HepG2 (cell line): ENCODE results near the gene C2orf42. TPM values are rescaled to one million over a fixed set of nuclear protein-coding genes. Genes with fewer than 3 reads are reported as not detected.

Experiments
- CREB1 ChIP-seq, 2 experiments: fragments of 450-650 bp in 1 of 2; IDR thresholded peaks; 2 replicates each; pipeline ENCODE4 v1.6.1; 2016 to 2017; ENCODE audit warnings: control low read depth in 1 of 2, mild to moderate bottlenecking in 1 of 2, missing compliant biosample characterization in 1 of 2, missing genetic modification characterization in 1 of 2
- FOXP1 ChIP-seq, 2 experiments: fragments of 450-650 bp in 1 of 2; IDR thresholded peaks; 2 replicates each; pipeline ENCODE4 v1.6.1; 2017 to 2018; ENCODE audit warnings: antibody characterized with exemption in 1 of 2
- FOXP4 ChIP-seq: sonication (generic); formaldehyde crosslinking; IDR thresholded peaks from 2 replicates; pipeline ENCODE4 v1.4.0; 2020; ENCODE audit warnings: missing genetic modification reagents
- HDAC1 ChIP-seq: sonication (generic); formaldehyde crosslinking; IDR thresholded peaks from 2 replicates; pipeline ENCODE4 v1.5.1; 2020; ENCODE audit warnings: mild to moderate bottlenecking, missing genetic modification reagents
- HMGXB3 ChIP-seq: sonication (generic); formaldehyde crosslinking; IDR thresholded peaks from 2 replicates; pipeline ENCODE4 v1.4.0; 2020; ENCODE audit warnings: missing genetic modification reagents, borderline replicate concordance
- HNRNPH1 ChIP-seq: fragments of 200-400 bp; formaldehyde crosslinking; optimal IDR thresholded peaks from 2 replicates; pipeline ENCODE3; 2017; ENCODE audit warnings: mild to moderate bottlenecking, low read depth, low read length
- HOMEZ ChIP-seq: IDR thresholded peaks from 2 replicates; pipeline ENCODE4 v1.6.1; 2016; ENCODE audit warnings: low read depth
- KLF6 ChIP-seq: IDR thresholded peaks from 2 replicates; pipeline ENCODE4 v1.8.0; 2016; ENCODE audit warnings: missing biosample characterization, missing genetic modification reagents
- PPARG ChIP-seq: conservative IDR thresholded peaks from 2 replicates; pipeline ENCODE4 v1.6.1; 2016; ENCODE audit warnings: missing biosample characterization, missing genetic modification reagents
- SAP130 ChIP-seq: IDR thresholded peaks from 2 replicates; pipeline ENCODE4 v1.6.1; 2016; ENCODE audit warnings: low read depth
- THAP8 ChIP-seq: sonication (generic); formaldehyde crosslinking; IDR thresholded peaks from 2 replicates; pipeline ENCODE4 v1.5.1; 2020; ENCODE audit warnings: missing genetic modification reagents, mild to moderate bottlenecking, borderline replicate concordance
- YEATS2 ChIP-seq: sonication (generic); formaldehyde crosslinking; IDR thresholded peaks from 2 replicates; pipeline ENCODE4 v1.4.0; 2020; ENCODE audit warnings: missing genetic modification reagents, borderline replicate concordance
- ZEB1 ChIP-seq: IDR thresholded peaks from 2 replicates; pipeline ENCODE4 v1.6.1; 2012; ENCODE audit warnings: mild to moderate bottlenecking, low read depth, inconsistent platforms; ENCODE audit not compliant: insufficient replicate concordance
- ZNF292 ChIP-seq: sonication (generic); formaldehyde crosslinking; IDR thresholded peaks from 2 replicates; pipeline ENCODE4 v1.8.1; 2022; ENCODE audit warnings: mild to moderate bottlenecking, low read depth, missing genetic modification reagents, borderline replicate concordance
- ZNF383 ChIP-seq: sonication (generic); formaldehyde crosslinking; IDR thresholded peaks from 2 replicates; pipeline ENCODE4 v1.4.0; 2020; ENCODE audit warnings: missing genetic modification reagents, mild to moderate bottlenecking, borderline replicate concordance
- ZNF414 ChIP-seq: sonication (generic); formaldehyde crosslinking; IDR thresholded peaks from 2 replicates; pipeline ENCODE4 v1.5.0; 2020; ENCODE audit warnings: missing genetic modification reagents
- ZNF496 ChIP-seq: sonication (generic); formaldehyde crosslinking; IDR thresholded peaks from 2 replicates; pipeline ENCODE4 v1.8.1; 2023; ENCODE audit warnings: mild to moderate bottlenecking, moderate library complexity, missing genetic modification reagents; ENCODE audit not compliant: insufficient replicate concordance
- ZNF652 ChIP-seq: IDR thresholded peaks from 2 replicates; pipeline ENCODE4 v1.6.1; 2016; ENCODE audit warnings: low read depth, borderline replicate concordance
- polyA plus RNA-seq, 8 experiments: library from polyadenylated mRNA; depleted of rRNA in 3 of 8; stranded (reverse) in 7 of 8; unstranded in 1 of 8; fragments of >200 nt; fragmentation: Illumina TruSeq in 4 of 8; extraction: Trizol in 4 of 8; gene quantifications; 2 replicates each; pipeline versions ENCODE4 v1.2.1 to v1.2.3, GENCODE V29; 2011 to 2016; ENCODE audit warnings: low read depth in 4 of 8, missing spikeins in 1 of 8, mixed read lengths in 1 of 8; ENCODE audit not compliant: insufficient read depth in 1 of 8
- total RNA-seq, 5 experiments: library from RNA; depleted of rRNA; stranded (reverse); fragments of >200 nt; fragmentation: Illumina TruSeq; extraction: Trizol; gene quantifications; 2 replicates each; pipeline ENCODE4 v1.2.3, GENCODE V29; 2016; ENCODE audit warnings: low read depth in 1 of 5

The C2orf42 gene
- total and polyA plus RNA-seq, 2 of the 13 experiments (the other 11 are each of a cell fraction or from before 2014, with no cell fraction given) = 9.3 to 9.9 TPM

- TF ChIP-seq PPARG (CRISPR knock-in tag) (peak; percentile 10; the same call in 1 of the 2 replicates), HOMEZ (CRISPR knock-in tag) (0 out of 2 replicates have a peak, but pooled peaks have one; percentile 39), SAP130 (CRISPR knock-in tag) (peak; percentile 68), HMGXB3 (CRISPR knock-in tag) (no peak; the same call in 1 of the 2 replicates), ZNF652 (no peak), ZNF383 (CRISPR knock-in tag) (no peak), ZNF414 (CRISPR knock-in tag) (no peak), FOXP1 (IDR thresholded peaks at IDR 0.05) (0 out of 2 replicates have a peak, but pooled peaks have one; percentile 16), FOXP1 (CRISPR knock-in tag; IDR thresholded peaks at IDR 0.05) (no peak), FOXP4 (0 out of 2 replicates have a peak, but pooled peaks have one; percentile 33), ZNF496 (CRISPR knock-in tag) (no peak), HDAC1 (CRISPR knock-in tag) (peak; percentile 57), YEATS2 (peak; percentile 80; the same call in 1 of the 2 replicates), THAP8 (CRISPR knock-in tag) (no peak), ZEB1 (peak; percentile 93), HNRNPH1 (no peak), CREB1 (IDR thresholded peaks at IDR 0.05) (peak; percentile 62), CREB1 (CRISPR knock-in tag; IDR thresholded peaks at IDR 0.05) (peak; percentile 66), ZNF292 (CRISPR knock-in tag) (0 out of 2 replicates have a peak, but pooled peaks have one; percentile 26), KLF6 (CRISPR knock-in tag) (0 out of 2 replicates have a peak, but pooled peaks have one; percentile 24)
These were observed 86.3 kb downstream of the C2orf42 start (continued) for GRCh38 chr2:70104231-70105111.
